GM21423 (cell line): ENCODE results near the gene PHRF1.
"Not testable (repeated sequence)": the region's sequence is repeated elsewhere in the genome, so short reads cannot be mapped to it uniquely, and the experiment has no call there.

Experiments used
- ATAC-seq: cut with Tn5 transposase; IDR thresholded peaks from one replicate; pipeline ENCODE4 v1.9.1; 2021; ENCODE audit warnings: mild to moderate bottlenecking, moderate library complexity; ENCODE audit not compliant: unreplicated experiment

PHRF1 gene

DNA sequence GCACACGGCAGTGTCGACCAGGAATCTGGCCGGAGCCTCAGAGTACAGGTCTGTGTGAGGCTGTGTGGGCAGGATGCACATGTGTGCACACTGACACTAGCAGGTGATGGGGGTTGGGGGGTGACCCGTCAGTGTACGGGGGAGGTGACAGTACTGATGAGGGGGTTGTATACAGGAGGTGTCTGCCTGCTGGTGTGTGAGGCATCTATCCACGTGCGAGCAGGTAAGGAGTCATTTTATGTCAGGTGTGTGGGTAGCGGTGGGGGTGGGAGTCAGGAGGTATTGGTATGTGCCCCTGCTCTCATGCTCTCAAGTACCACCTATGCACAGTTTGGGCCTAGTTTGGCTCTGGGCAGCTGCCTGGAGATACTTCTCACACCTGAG is 4.5 kb upstream of the PHRF1 start:
- ATAC-seq = no peak

DNA sequence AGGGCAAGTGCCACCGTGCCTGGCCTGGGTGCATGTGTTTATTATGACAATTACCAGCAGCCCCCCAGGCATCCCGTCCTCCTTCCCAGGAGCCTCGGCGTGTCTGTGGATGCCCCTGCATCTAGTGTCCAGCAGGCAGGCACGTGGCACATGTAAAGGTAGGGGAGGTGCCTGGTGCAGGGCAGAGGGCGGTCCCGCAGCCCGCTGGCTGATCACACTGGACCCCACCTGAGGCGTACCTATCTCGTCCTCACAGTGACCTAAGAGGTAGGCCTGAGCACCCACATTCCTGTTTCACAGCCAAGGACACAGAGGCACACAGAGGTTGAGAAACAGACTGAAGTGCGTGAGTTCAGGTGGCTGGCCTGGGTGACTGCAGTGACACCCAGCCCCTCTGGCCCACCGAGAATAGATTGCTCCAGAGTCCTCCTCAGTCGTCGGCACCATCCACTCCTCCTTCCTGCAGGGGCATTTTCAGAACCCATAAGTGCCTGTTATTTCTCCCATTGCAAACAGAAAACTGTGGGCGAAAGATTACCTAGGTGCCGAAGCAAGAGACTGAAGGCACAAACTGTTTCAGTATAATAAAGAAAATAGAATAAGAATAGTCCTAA is 3.0 kb upstream of the PHRF1 start:
- no peak for ATAC-seq

DNA sequence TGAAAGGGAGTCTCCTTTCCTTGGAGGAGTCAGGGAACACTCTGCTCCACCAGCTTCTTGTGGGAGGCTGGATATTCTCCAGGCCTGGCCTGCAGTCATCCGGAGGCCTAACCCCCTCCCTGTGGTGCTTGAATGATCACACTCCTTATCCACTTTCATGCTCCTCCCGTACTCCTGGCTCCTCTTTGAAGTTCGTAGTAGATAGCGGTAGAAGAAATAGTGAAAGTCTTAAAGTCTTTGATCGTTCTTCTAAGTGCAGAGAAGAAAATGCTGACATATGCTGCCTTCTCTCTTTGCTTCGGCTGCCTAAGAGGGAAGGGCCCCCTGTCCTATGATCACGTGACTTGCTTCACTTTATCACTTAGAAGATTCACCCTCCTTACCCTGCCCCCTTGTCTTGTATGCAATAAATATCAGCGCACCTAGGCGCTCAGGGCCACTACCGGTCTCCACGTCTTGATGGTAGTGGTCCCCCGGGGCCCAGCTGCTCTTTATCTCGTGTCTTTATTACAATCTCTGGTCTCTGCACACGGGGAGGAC is 2.2 kb upstream of the PHRF1 start:
- ATAC-seq = not testable (repeated sequence)

DNA sequence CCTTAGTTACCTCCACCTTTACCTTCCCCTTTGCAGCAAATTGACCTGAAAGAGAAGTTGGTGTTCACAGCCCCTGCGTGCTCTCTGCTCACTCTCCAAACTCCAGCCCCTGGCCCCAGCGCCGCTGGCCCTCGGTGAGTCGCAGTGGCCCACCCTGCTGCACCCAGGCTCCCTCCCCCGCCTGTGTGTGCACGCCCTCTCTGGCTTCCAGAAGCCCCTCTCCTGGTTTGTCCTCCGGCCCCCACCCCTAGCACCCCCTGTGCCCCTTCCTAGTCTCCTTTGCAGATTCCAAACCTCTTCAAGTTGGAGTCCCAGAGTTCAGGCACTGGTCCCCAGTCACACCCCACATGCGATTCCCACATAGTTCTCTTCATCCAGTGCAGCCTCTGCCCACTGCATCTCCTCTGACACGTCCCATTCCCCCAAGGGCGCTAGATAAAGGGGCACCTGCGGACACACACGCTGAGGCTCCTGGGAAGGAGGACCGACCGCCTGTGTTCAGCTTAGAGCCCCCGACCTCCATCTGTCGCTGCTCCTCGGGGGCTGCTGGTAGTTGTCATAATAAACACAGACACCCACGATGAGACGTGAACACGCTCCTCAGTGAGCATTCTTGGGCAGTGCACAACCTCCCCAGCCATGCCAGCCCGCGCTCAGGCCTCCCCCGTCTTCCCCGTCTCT is 1.5 kb upstream of the PHRF1 start:
- ATAC-seq = no peak

DNA sequence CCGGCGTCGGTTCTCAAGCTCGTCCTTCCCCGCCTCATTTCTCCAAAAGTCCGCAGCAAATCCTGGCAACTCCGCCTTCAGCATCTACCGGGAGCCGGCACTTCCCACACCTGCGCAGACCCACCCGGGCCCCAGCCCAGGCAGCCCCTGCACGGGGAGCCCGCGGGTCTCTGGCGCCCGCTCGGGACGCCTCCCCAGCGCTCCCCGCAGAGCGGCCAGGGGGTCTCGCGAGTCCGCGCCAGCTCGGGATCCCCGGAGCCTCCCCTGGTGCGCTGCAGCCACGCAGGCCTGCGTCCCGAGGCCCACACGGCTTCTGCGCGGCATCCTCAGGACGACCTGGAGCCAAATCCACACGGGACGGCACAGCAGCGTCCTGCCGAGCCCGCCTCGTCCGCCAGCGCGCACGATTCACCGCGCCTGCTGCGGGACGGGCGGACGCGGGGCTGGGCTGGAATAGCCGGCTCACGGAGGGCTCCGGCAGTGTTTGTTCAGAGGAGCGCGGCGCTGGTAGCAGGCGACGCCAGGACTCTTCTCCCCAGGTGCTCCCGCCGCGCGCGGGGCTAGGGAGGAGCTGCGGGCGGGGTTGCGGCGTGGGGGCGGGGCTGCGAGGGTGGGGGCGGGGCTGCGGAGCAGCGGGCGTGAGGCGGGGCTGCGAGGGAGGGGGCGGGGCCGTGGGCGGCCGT is 816 bp upstream of the PHRF1 start:
- ATAC-seq = peak; percentile 38

DNA sequence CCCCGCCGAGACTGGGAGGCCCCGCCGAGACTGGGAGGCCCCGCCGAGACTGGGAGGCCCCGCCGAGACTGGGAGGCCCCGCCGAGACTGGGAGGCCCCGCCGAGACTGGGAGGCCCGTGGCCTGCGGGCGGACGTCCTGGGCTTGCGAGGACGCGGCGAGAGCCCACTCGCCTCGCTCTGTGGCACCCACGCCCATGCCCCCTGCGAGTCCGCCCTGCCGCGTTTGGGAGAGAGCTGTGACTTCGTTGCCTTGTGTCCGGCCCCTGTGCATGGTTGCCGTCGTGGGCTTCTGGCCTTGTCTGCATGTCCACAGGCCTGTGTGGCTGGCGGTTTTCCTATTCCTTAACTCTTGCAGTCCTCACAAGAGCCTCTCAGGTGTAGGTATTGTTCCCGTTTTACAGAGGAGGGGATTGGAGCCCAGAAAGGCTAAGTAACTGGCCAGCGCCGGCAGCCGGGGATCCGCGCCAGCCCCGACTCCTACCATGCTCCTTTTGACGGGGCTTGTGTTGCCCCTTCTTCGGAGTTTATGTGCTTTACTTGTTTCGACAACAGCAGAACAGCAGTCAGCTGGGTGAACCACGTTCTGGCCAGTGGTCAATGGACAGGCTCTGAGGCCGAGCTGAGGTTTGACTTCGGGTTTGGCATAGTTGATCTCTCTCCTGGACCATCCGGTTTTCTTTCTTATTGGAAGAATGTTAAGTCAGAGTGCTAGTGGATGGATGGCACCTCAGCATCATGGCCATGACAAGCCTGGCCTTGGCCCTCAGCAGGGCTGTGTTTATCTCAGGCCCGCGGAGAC is 741 bp downstream of the PHRF1 start:
- no peak for ATAC-seq

DNA sequence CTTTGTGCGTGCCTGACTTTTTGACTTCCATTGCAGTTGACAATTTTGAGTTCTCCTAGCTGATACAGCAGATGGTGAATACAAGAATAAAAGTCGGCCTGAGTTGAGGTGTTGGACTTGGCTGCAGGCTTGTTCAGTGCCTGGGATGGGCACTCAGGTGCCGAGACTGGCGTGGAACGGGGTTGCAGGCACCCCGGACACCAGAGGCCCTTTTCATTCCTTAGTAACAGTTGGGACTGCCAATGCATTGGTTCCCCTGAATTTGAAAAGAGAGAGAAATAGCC is 1.3 kb downstream of the PHRF1 start:
- no peak for ATAC-seq

DNA sequence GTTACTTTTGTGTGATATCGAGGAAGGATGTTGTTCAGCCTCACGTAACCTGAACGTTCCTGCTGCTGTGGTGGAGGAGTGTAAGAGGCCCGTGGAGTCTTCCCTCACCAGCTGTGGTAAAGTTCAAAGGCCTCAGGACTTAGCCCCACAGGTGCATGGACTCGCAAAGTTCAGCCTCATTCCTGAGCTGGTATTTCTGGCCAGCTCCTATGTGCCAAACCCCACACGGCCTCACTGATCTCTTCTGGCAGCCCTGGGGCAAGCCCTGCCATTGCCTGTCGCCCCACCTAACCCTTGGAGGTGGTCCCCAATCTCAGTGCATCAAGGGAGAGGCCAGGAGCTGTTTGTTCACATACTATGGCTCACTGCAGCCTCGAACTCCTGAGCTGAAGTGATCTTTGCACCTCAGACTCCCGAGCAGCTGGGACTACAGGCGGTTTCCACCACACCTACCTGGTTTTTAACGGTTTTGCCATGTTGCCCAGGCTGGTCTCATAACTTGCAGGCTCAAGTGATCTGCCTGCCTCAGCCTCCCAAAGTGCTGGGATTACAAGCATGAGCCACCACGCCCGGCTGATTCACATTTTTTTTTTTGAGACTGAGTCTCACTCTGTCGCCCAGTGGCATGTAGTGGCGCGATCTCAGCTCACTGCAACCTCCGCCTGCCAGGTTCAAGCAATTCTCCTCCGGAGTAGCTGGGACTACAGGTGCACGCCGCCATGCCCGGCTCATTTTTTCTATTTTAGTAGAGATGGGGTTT is 2.2 kb downstream of the PHRF1 start:
- ATAC-seq = no peak

DNA sequence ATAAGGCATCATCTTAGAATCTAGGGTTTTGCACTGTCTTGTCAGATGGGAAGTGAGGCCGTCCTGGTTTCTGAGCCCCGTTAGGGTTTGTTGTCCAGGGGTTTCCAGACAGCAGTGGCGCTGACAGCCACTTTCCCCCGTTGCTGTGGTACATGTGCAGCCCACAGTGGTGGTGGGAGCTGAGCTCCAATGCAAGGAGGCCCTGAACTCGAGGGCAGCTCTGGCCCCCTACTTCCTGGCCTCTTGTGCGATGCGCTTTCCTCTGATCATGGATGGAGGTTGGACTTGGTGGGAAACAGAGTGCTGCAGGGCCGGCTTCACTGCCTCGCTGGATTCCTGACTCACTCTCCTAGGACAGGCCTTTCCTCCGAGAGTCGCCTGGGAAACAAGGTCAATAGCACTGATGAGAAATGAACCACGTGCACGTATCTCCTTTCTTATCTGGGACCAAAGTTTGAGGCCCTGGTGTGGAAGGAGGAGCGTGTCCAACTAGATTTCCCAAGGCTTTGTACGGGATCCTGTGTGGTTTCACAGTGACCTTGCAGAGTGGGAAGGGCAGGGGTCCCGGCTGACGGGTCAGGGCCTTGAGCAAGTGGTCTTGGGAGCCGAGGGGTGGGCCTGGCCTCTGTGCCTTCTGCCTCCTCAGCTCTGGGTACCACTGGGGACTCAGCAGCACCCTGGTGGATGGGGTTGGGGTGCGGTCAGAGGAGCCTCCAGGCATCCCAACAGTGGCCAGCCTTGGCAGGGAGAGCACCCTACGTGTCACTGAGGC is 3.7 kb downstream of the PHRF1 start:
- ATAC-seq = no peak

DNA sequence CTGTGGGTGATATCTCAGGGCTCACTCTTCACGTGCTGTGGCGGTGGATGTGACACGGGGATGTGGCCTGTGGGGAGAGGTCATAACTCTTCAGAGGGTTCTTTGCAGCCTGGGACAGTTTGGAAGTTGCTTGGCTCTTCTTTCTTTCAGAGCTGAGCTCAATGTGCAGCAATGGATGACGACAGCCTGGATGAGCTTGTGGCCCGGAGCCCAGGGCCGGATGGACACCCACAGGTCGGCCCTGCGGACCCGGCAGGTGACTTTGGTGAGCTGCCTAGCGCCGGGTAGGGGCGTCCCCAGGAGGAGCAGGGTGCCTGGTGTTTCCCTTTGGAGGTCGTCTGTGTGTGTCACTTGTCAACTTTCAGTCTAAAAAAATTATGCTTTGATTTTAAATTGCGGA is 5.1 kb downstream of the PHRF1 start:
- ATAC-seq = no peak

DNA sequence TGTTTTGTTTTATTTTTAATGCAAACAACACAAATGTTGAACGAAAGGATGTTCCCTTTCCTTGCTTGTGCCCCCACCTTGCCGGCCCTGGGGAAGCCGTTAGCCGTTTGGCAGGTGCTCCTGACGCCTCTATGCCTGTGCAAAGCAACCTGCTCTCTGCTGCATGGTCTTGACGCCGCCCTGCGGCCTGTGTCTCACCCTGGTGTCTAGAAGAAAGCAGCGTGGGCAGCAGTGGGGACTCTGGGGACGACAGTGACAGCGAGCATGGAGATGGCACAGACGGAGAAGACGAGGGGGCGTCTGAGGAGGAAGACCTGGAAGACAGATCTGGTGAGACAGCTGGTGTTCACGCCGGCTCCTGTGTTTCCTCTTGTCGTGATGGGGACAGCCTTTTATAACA is 5.5 kb downstream of the PHRF1 start:
- no peak for ATAC-seq

DNA sequence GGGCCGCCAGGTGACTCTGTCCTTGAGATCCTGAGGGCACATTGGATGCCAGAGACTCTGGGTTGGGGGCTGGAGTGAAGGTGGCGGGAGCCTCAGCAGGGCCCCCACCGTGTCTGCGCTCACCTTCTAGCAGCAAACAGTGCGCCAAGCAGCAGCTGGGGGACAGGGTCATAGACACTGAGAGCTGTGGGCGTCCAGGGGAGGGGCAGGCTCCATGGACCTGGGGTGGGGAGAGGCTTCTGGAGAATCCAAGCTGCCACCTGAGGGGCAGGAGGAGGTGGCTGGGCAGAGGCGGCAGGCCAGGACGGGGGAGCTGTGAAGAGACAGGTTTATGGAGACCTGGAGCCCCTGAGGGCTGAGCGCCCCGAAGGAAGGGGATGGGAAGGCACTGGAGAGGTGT is 8.0 kb downstream of the PHRF1 start:
- no peak for ATAC-seq

DNA sequence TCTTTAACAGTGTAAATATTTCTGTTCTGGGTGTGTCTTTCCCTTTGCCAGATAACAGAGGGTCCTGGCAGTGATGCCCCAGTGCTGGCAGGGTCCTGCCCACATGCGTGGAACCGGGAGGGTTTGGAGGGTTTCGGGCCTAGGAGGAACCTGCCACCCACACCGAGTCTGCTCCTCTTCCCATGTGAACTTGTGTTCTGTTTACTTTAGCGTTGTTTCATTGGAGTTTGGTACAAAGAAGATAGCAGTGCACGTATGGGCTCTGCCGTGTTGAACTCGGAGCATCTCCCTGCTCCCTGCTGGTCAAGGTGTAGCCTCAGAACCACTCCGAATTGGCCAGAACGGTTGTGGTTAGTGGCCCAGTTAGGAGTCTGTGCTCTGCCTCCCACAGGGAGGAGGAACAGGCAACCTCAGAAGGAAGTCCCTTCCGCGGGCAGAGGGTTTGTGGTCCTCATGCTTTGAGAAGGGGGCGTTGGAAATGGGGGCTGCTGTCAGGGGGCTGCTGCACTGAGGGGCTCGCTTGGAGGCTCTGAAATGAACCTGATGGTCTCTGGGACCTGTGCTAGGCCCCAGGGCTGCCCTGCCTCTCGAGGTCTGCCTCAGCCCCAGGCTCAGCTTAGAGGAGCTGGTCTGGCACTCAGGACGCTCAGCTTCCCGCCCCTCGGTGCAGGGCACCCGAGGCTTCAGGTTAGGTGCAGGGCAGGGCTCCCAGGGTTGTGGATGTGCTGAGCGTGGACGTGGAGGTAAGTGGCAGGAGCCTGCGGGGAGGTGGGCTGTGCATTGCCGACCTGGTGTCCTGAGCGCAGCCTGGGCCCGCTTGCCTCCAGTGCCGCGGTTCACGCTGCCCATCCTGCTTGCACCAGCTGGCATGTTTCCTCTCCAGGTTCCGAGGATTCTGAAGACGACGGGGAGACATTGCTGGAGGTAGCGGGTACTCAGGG is 10.4 kb downstream of the PHRF1 start:
- ATAC-seq = no peak

DNA sequence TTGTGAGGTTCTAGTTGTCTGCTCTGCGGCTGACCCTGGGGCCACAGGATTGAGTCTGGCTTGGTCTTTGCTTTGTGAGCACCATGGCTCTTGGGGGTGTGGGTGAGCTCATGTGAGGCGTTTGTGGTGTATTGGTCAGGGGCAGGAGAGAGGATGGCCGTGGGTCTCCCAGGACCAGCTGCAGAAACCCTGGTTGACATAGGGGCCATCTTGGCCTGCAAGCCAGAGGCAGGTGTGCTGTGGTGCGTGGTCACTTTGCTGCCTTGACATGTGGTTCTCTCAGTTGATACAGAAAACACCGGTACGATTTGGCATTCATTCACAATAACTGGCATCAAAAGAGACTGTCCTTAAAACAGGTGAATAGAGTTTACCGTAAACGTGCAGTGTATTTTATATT is 11.3 kb downstream of the PHRF1 start:
- no peak for ATAC-seq

DNA sequence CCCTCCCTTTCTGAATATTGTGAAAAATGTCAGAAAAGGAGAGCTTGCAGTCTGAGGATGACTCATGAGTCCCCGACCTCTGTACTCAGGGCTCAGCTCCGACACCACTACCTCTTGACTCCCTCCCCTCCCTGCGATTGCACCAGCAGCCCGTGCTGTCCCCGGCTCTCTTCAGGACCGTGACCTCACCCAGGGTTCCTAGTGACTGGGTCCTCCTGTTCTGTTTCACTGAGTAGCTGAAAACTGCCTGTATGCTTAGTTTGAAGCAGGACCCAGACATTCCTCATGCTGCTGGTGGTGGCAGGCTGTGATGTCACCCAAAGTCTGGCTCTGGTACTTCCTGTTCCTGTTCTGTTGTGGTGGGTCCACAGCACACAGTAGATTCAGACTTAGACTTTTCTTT is 11.7 kb downstream of the PHRF1 start:
- no peak for ATAC-seq

DNA sequence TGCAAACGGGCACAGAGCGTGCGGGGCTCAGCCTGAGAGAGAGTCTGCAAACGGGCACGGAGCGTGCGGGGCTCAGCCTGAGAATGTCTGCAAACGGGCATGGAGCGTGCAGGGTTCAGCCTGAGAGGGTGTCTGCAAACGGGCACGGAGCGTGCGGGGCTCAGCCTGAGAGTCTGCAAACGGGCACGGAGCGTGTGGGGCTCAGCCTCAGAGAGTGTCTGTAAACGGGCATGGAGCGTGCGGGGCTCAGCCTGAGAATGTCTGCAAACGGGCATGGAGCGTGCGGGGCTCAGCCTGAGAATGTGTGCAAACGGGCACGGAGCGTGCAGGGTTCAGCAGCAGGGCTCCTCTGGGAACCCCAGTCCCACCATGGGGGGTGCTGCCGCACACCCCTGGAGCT is 13.5 kb downstream of the PHRF1 start:
- no peak for ATAC-seq

DNA sequence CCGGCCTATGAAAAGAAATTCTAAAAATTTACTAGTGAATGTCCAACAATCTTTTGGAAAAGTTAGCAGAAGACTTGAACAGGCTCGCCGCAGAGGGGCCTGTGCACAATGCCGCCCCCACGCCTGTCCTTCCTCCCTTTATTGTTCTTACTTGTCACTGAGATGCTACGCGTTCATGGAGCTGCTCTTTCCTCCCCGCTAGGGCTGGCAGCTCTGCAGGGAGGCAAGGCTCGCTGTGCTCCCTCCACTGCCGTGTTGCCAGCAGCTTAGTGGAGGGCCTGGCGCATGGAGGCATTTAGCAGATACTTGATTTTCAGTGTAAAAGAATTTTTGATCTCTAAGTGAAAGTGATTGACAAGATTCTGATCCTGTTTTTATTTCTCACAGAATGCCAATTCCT is 14.7 kb downstream of the PHRF1 start:
- ATAC-seq = no peak

DNA sequence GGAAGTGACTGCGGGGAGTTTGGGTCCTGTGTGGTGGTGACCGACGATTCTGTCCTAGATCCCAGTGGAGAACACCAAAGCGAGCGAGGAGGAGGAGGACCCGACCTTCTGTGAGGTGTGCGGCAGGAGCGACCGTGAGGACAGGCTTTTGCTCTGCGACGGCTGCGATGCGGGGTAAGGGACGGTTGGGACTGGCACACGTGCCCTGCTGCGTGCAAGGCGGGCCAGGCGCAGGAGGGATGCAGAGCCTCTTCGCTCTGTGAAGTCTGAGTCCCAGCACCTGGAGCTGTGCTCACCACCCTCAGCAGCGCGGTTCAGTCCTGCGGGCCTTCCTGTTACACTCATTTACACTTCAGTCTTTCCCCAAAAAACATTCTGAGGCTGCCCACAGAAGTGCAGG is 16.2 kb downstream of the PHRF1 start:
- ATAC-seq = no peak

DNA sequence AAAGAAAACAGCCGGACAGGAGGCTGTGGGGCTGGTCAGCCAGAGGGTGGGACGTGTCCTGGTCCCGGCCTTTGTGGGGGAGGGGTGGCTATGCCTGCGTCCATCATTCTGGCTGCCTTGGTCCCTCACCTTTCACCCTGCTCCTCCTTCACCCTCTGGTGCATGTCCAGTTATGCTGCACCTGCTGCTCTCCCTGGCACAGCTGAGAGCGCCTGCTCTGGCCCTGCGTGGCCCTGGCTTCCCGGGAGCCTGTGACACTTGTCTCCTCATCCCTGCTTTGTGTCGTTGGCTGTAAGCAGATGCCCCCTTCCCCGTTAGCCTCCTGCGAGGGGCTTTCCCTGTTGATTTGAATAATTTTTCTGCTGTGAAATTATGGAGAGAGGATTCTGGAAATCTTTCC is 16.6 kb downstream of the PHRF1 start:
- ATAC-seq = no peak
